ENCODE results near the gene NELFA.

- TF ChIP-seq CTCF (optimal IDR thresholded peaks at IDR 0.05 in 1 of 3, IDR thresholded peaks at IDR 0.05 in 1 of 3, conservative IDR thresholded peaks at IDR 0.05 in 1 of 3; ENCODE audit: extremely low read depth in 1 of 3, insufficient read depth in 2 of 3, low read length in 3 of 3) (peak in 1 of 3 experiments; percentile 3), EZH2 (IDR thresholded peaks at IDR 0.05; ENCODE audit: low read length) (no peak)
Measured at GRCh38 chr4:2042204-2042946, 33.6 kb upstream of the NELFA start.

All from keratinocyte (primary cell).